ENCODE measurements around the gene CORO1A.
A peak's percentile ranks its signal among the peaks of the same experiment; 100 is the strongest.
"Not testable (repeated sequence)": the region's sequence is repeated elsewhere in the genome, so short reads cannot be mapped to it uniquely, and the experiment has no call there.

Gene CORO1A

DNA sequence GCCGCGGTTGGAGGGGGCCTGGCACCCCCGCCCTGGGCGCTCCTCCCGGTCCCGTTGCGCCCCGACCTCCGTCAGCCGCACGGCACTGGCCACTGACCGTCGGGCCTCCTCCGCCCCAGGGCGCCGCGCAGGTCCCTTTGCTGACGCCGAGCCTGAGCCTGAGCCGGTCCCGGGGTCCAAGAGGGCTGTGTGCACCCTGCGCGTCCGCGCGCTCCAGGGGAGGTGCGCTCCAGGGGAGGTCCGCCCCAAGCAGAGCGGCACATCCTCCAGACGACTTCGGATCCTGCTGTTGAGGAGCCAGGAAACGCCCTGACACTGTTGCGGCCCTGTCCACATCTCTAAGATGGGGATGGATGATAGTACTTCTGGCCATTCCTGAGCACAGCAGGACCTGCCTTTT, 22.9 kb downstream of the CORO1A start:
- not testable (repeated sequence) for DNase-seq

DNA sequence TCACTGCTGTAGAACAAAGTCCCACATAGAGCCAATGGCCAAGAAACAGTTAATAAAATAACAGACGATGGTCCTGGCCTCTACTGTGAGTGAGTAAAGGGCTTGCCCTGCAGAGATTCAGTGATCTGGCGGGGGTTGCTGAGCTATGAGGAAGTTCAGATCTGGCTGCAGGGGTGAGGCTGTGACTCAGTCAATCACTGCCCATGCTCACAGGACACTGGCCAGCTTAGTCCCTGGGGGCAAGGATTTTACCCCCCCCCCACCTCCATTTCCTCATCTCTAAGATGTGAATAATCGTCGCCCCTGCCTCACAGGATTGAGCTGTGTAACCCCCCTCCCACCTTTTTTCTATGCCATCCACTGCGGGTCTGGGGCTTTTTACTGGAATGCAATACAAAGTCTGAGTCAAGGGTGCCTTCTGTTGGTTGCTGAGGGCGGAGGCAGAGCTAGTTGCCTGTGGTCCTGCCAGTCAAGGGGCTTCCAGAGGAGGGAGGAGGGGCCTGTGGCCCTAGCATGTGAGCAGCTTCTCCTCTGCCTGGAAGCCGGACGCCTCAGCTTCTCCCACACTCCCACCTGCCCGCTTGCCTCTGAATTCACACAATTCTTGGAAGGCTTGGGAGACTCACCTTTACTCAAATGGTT, 23.8 kb downstream of the CORO1A start:
- DNase-seq: peak; percentile 22

GRCh38 chr16:30209032-30209431, 25.6 kb downstream of the CORO1A start:
- DNase-seq: not testable (repeated sequence)

DNA sequence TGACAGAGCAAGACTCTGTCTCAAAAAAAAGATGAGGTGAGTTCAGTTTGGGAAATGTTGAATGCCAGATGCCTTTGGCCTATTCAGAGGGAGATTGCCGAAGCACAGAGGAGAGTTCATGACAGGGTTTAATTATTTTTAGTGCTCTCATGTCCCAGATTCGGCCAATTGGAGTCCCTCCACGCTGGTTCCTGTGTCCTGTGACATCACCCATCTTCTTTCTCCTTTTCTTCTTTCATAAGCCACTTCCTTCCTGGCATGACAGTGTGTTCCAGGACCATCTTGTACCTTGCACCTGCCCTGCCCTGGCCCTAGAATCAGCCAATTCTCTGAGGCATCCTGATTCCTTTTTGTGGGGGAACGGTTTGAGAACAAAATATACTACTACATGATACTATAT, 28.0 kb downstream of the CORO1A start:
- not testable (repeated sequence) for DNase-seq

DNA sequence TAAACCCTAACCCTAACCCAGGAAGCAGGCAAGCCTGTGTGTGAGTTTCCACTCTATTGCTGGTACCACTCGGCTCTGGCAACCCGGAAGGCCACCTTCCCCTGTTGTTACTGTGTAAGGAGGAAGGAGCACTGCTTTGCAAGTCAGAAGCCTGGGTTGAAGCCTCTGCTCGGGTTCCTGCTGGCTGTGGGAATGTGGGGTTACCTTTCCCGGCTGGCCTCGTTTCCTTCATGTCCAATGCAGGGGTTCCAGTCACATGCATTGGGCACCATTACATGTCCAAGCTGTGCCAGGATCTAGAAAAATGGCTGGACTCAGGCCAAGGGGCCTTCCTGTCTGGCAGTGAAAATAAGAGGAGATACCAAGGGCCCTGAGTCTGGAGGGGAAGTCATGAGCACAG, 33.7 kb downstream of the CORO1A start:
- DNase-seq: peak; percentile 17
